Small intestine (tissue), 7 donors: Measurements from ENCODE around the gene NCOA4. TPM values are rescaled to one million over a fixed set of nuclear protein-coding genes. Genes with fewer than 3 reads are reported as not detected.

Experiments used
- DNase-seq, 2 donors: peaks; one replicate each; pipeline versions ENCODE4 v3.0.0 to v3.0.0-alpha.2; 2013
- FAIRE-seq: peaks from 2 replicates; lab custom pipeline; 2012; peaks lifted over from hg19 to GRCh38; lab: Jason Lieb, UNC
- H3K27ac ChIP-seq, 3 donors: one replicate each; pipeline ENCODE4 v1.5.1; 2013; ENCODE audit warnings: low read length in 2 of 3, mild to moderate bottlenecking in 2 of 3, control low read depth in 1 of 3, inconsistent platforms in 1 of 3, low read depth in 1 of 3, moderate library complexity in 1 of 3
- H3K27me3 ChIP-seq, 3 donors: one replicate each; pipeline ENCODE4 v1.6.1; 2013; ENCODE audit warnings: low read length in 3 of 3, inconsistent platforms in 1 of 3; ENCODE audit not compliant: control insufficient read depth in 3 of 3, insufficient read depth in 3 of 3
- H3K36me3 ChIP-seq, 3 donors: one replicate each; pipeline ENCODE4 v1.6.1; 2013; ENCODE audit warnings: low read length in 3 of 3, inconsistent platforms in 1 of 3, low read depth in 1 of 3, mild to moderate bottlenecking in 1 of 3, moderate library complexity in 1 of 3; ENCODE audit not compliant: control insufficient read depth in 3 of 3, insufficient read depth in 2 of 3
- H3K4me1 ChIP-seq, 3 donors: one replicate each; pipeline ENCODE4 v1.6.1; 2013; ENCODE audit warnings: low read length in 2 of 3, inconsistent platforms in 1 of 3, low read depth in 1 of 3, mild to moderate bottlenecking in 1 of 3, moderate library complexity in 1 of 3; ENCODE audit not compliant: control insufficient read depth in 3 of 3, insufficient read depth in 2 of 3
- H3K4me3 ChIP-seq, 3 donors: one replicate each; pipeline ENCODE4 v1.5.1; 2013; ENCODE audit warnings: low read length in 3 of 3, control low read depth in 1 of 3, inconsistent platforms in 1 of 3, low read depth in 1 of 3, mild to moderate bottlenecking in 1 of 3, moderate library complexity in 1 of 3
- H3K9me3 ChIP-seq, 2 donors: one replicate each; pipeline ENCODE4 v1.6.1; 2013; ENCODE audit warnings: low read depth in 1 of 2, low read length in 1 of 2; ENCODE audit not compliant: control insufficient read depth in 2 of 2, insufficient read depth in 1 of 2
- WGBS, 3 donors: extraction: QIAGEN DNeasy Blood & Tissue Kit; methylation state at CpG; one replicate each; pipeline ENCODE4 v1.1.7; 2013; 5-methylcytosine and 5-hydroxymethylcytosine counted together
- polyA plus RNA-seq, 4 donors: library from polyadenylated mRNA; stranded (reverse) in 3 of 4; unstranded in 1 of 4; fragments of 200-250 nt in 3 of 4; fragments of 120-200 nt in 1 of 4; gene quantifications; one replicate each; pipeline versions ENCODE4 v1.2.1 to v1.2.3, GENCODE V29; 2013
- donor health status: healthy with polysubstance abuse.
- donor health status: control.
- donor health status: control.
- donor health status: Bipolar disorder and iron deficiency.
- donor health status: healthy.

Gene NCOA4
- polyA plus RNA-seq, 4 donors: 82.1 to 245 (median 190) TPM

GRCh38 chr10:46046261-46046660 is 15.8 kb upstream of the NCOA4 start, which contains the start of gene MSMB:
TSS of gene MSMB (minus strand) at chr10:46046269. CDS start at chr10:46046237, 32 bp downstream.
- WGBS, 3 donors: 18 to 64% (median 41%) methylated on average over 7 of the region's 7 CpGs
- Histone ChIP-seq H3K27ac (no peak within 1 kb of the TSS), H3K27me3 (peaks cover 0 to 9% (median 0%) of the 10 kb centered on the region in 3 donors), H3K36me3 (no peaks in the 10 kb centered on the region), H3K9me3 (no peaks in the 10 kb centered on the region), H3K4me1 (no peaks in the 10 kb centered on the region), H3K4me3 (no peak within 1 kb of the TSS)
- no peak for FAIRE-seq
- DNase-seq: peak; percentile 8 to 90

GRCh38 chr10:46042527-46042926 is 12.1 kb upstream of the NCOA4 start:
- Histone ChIP-seq H3K27me3 (peaks cover 0 to 5% (median 0%) of the 10 kb centered on the region in 3 donors), H3K36me3 (no peaks in the 10 kb centered on the region), H3K27ac (no peak overlapping the region), H3K9me3 (no peaks in the 10 kb centered on the region), H3K4me3 (no peak overlapping the region), H3K4me1 (no peaks in the 10 kb centered on the region)
- DNase-seq (no peak), FAIRE-seq (no peak)
- WGBS, 3 donors: 51 to 69% (median 54%) methylated on average over 4 of the region's 4 CpGs

DNA sequence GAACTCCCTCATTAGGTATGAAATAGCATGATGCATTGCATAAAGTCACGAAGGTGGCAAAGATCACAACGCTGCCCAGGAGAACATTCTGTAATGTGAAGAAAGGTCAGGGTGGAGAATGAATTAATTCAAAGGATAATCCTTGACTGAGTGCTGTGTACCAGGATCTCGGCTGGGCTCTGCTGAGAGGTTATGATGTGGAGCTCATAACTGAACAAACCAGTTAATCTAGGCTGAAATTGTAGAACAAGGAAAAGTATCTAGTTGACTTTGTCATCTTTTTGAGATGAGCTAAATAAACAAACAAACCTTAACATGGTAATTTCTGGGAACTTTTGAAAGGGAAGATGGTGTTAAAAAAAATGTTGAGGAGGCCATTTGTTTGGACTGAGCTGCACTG is 9.6 kb upstream of the NCOA4 start:
- peaks cover 0 to 5% (median 1%) of the 10 kb centered on the region in 3 donors for H3K27me3 ChIP-seq
- no peaks in the 10 kb centered on the region for H3K4me1 ChIP-seq
- FAIRE-seq: no peak
- H3K27ac ChIP-seq: no peak overlapping the region
- no peaks in the 10 kb centered on the region for H3K36me3 ChIP-seq
- no peak overlapping the region for H3K4me3 ChIP-seq
- DNase-seq: no peak
- no peaks in the 10 kb centered on the region for H3K9me3 ChIP-seq
- 63 to 84% (median 69%) methylated on average over 3 of the region's 3 CpGs for WGBS, 3 donors

- DNase-seq: no peak
- Histone ChIP-seq H3K4me1 (no peaks in the 10 kb centered on the region), H3K36me3 (no peaks in the 10 kb centered on the region), H3K4me3 (no peak overlapping the region), H3K27me3 (peaks cover 0 to 1% (median 0%) of the 10 kb centered on the region in 3 donors), H3K27ac (no peak overlapping the region), H3K9me3 (no peaks in the 10 kb centered on the region)
- 89 to 90% (median 90%) methylated on average over 8 of the region's 8 CpGs for WGBS, 3 donors
- FAIRE-seq: no peak
Measured at GRCh38 chr10:46037107-46037825, 6.8 kb upstream of the NCOA4 start.

- no peak for FAIRE-seq
- 58 to 59% (median 58%) methylated on average over 8 of the region's 8 CpGs for WGBS, 3 donors
- no peaks in the 10 kb centered on the region for H3K9me3 ChIP-seq
- peaks cover 0 to 1% (median 0%) of the 10 kb centered on the region in 3 donors for H3K27me3 ChIP-seq
- no peak overlapping the region for H3K27ac ChIP-seq
- DNase-seq: no peak
- no peak overlapping the region for H3K4me3 ChIP-seq
- no peaks in the 10 kb centered on the region for H3K4me1 ChIP-seq
- H3K36me3 ChIP-seq: no peaks in the 10 kb centered on the region
Measured at GRCh38 chr10:46035923-46036849, 5.8 kb upstream of the NCOA4 start.

GRCh38 chr10:46033602-46034011 is 3.2 kb upstream of the NCOA4 start:
- DNase-seq: peak in 1 of 2 donors; percentile 35
- FAIRE-seq: no peak
- H3K36me3 ChIP-seq: no peaks in the 10 kb centered on the region
- H3K27me3 ChIP-seq: peaks cover 0 to 1% (median 0%) of the 10 kb centered on the region in 3 donors
- no peaks in the 10 kb centered on the region for H3K9me3 ChIP-seq
- no peak overlapping the region for H3K27ac ChIP-seq
- no peak overlapping the region for H3K4me3 ChIP-seq
- peaks cover 0 to 4% (median 3%) of the 10 kb centered on the region in 3 donors for H3K4me1 ChIP-seq

DNA sequence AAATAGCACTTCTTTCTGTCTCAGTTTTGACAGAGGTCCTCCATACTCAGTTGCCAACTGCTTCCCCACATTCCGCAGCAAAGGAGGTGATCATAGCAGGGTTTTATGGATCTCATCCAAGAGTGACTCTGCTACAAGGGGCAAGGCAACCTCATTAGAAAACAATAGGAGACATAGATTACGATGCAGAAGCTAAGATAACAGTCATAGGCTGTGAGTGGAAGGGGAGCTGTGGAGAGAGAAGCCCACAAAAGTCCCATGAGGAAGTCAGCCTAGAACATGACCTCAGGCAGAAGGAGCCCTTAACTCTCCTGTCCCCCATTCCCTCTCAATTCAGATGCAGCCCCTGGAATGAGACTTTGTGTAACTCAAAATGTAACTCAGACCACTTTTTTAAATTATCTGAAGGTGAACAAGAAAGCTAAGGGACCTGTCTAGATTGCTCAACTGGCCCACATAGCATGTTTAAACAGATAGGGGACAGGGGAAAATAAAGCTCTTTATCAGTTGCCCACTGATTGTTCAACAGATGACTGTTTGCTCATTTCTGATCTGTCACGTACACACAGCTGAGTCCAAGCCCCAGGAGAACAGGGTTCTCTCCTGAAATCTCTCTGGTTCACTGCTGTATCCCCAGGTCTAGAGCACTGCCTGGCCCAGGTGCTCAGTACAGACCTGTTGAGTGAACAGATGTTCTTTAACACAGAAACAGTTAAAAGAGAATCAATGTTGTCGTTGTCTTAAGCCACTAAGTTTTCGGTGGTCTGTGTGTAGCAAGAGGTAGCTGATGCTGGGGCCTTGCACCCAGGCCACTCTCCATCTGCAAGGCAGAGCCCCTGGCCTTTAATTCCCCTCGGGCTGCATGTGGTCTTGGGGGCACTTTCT is 1.5 kb upstream of the NCOA4 start:
- WGBS, 3 donors: 69 to 81% (median 72%) methylated on average over 6 of the region's 6 CpGs
- Histone ChIP-seq H3K36me3 (no peaks in the 10 kb centered on the region), H3K9me3 (no peaks in the 10 kb centered on the region), H3K27ac (no peak overlapping the region), H3K4me1 (peaks cover 1 to 14% (median 6%) of the 10 kb centered on the region in 3 donors), H3K4me3 (no peak overlapping the region), H3K27me3 (no peaks in the 10 kb centered on the region)
- no peak for DNase-seq
- no peak for FAIRE-seq
